HG03442 (cell line): ENCODE results near the gene GIMAP2.
"Not testable (repeated sequence)": the region's sequence is repeated elsewhere in the genome, so short reads cannot be mapped to it uniquely, and the experiment has no call there.

Experiments
- ATAC-seq: cut with Tn5 transposase; IDR thresholded peaks from one replicate; pipeline ENCODE4 v1.9.1; 2021; ENCODE audit warnings: mild to moderate bottlenecking, moderate library complexity; ENCODE audit not compliant: unreplicated experiment

The GIMAP2 gene

GRCh38 chr7:150685219-150686029, at the start of gene GIMAP2:
Gene GIMAP2 (plus strand): TSS chr7:150685706. CDS start chr7:150687060, 1,354 bp downstream.
- peak; percentile 88 for ATAC-seq

- no peak for ATAC-seq
Observed at GRCh38 chr7:150641854-150642253, 43.7 kb upstream of the GIMAP2 start.

GRCh38 chr7:150642926-150643325, 42.6 kb upstream of the GIMAP2 start:
- ATAC-seq: no peak

- no peak for ATAC-seq
Observed at GRCh38 chr7:150645259-150646020, 40.1 kb upstream of the GIMAP2 start.

GRCh38 chr7:150648353-150649079, 37.0 kb upstream of the GIMAP2 start:
- no peak for ATAC-seq

- ATAC-seq: no peak
Observed at GRCh38 chr7:150649080-150649385, 36.5 kb upstream of the GIMAP2 start.

GRCh38 chr7:150654692-150655091, 30.8 kb upstream of the GIMAP2 start:
- no peak for ATAC-seq

- no peak for ATAC-seq
Observed at GRCh38 chr7:150656047-150656446, 29.5 kb upstream of the GIMAP2 start.

GRCh38 chr7:150657526-150657925, 28.0 kb upstream of the GIMAP2 start:
- no peak for ATAC-seq

GRCh38 chr7:150660939-150661613, 24.4 kb upstream of the GIMAP2 start:
- no peak for ATAC-seq

GRCh38 chr7:150662821-150663220, 22.7 kb upstream of the GIMAP2 start:
- not testable (repeated sequence) for ATAC-seq

- ATAC-seq: no peak
Observed at GRCh38 chr7:150663802-150664494, 21.6 kb upstream of the GIMAP2 start.

- no peak for ATAC-seq
Observed at GRCh38 chr7:150665089-150665748, 20.3 kb upstream of the GIMAP2 start.

- no peak for ATAC-seq
Observed at GRCh38 chr7:150665896-150666295, 19.6 kb upstream of the GIMAP2 start.

GRCh38 chr7:150666412-150666811, 19.1 kb upstream of the GIMAP2 start:
- ATAC-seq: no peak

GRCh38 chr7:150668472-150668911, 17.0 kb upstream of the GIMAP2 start:
- ATAC-seq: peak; percentile 81

- no peak for ATAC-seq
Observed at GRCh38 chr7:150668977-150669376, 16.5 kb upstream of the GIMAP2 start.

GRCh38 chr7:150671798-150672585, 13.5 kb upstream of the GIMAP2 start:
- ATAC-seq: not testable (repeated sequence)

- no peak for ATAC-seq
Observed at GRCh38 chr7:150675714-150676113, 9.8 kb upstream of the GIMAP2 start.
